HG02870 (cell line): ENCODE results near the gene GNA15.
A peak's percentile ranks its signal among the peaks of the same experiment; 100 is the strongest.

Source experiments
- ATAC-seq: cut with Tn5 transposase; IDR thresholded peaks from one replicate; pipeline ENCODE4 v1.9.1; 2021; ENCODE audit warnings: mild to moderate bottlenecking, moderate library complexity; ENCODE audit not compliant: unreplicated experiment

Gene GNA15

GRCh38 chr19:3120611-3121276 is 15.1 kb upstream of the GNA15 start:
- no peak for ATAC-seq

DNA sequence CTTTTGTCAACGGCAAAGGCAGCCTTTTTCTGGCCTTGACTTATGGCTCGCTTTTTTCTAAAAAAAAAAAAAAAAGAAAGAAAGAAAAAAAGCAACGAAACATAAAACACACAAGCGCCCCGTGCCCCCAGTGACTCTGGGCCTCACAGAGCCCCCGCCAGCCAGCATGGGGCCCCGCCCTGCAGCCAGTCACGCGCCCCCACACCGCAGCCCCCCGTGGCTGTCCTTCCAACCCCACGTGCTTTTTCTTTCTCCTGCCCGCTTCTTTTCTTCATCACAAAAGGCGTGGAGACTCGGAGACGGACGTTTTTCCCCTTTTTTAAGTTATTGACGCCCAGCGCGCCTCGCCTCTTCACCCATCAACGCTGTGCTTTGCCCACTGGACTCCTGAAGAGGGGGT is 14.4 kb upstream of the GNA15 start:
- ATAC-seq, result no peak

GRCh38 chr19:3121821-3122511 is 13.9 kb upstream of the GNA15 start:
- no peak for ATAC-seq

- ATAC-seq, result no peak
Observed at GRCh38 chr19:3122512-3122870, 13.3 kb upstream of the GNA15 start.

GRCh38 chr19:3123088-3123721 is 12.6 kb upstream of the GNA15 start:
- no peak for ATAC-seq

DNA sequence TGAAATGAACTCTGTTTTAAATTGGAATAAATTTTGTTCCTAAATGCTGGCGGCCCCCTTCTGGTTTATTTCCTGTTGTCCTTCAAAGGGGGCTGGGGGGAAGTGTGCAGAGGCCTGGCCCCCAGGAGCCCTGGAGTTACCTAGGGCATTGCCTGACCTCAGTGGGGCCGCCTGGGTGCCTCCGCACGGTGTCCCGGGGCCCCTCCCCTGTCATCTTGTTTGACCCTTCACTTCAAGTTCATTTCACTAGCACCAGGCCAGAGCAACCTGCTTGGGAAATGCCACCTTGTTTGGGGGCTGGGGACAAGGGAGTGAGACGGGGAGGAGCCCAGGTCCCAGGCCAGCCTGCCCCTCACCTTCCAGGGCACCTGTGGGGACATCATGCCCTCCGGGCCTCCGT is 11.9 kb upstream of the GNA15 start:
- no peak for ATAC-seq

- ATAC-seq, result no peak
Observed at GRCh38 chr19:3124630-3125029, 11.2 kb upstream of the GNA15 start.

DNA sequence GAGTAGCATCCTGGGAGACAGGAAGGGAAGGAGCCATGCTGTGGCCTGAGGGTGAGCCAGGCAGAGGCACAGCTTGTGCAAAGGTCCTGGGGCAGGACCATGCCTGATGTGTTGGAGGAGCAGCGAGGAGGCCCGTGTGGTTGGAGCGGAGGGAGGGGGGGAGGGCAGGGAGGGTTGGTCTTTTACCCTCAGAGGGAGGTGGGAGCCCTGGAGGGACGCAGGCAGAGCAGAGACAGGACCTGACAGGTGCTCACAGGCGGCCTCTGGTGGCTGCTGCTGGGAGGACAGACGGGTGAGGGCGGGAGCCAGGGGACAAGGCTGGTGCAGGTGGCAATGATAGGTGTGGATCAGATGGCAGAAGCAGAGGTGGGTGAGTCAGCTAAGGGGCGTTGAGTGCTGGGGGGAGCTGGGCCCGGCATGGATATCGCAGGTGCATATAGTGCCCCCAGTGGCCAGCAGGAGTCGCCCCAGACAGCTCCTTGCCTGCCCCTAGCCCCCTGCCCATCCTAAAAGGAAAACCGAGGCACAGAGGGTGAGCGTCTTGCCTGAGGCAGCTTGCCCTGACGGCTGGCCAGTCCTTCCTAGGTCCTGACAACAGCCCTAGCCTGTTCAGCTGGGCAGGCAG is 9.8 kb upstream of the GNA15 start:
- ATAC-seq, result no peak

DNA sequence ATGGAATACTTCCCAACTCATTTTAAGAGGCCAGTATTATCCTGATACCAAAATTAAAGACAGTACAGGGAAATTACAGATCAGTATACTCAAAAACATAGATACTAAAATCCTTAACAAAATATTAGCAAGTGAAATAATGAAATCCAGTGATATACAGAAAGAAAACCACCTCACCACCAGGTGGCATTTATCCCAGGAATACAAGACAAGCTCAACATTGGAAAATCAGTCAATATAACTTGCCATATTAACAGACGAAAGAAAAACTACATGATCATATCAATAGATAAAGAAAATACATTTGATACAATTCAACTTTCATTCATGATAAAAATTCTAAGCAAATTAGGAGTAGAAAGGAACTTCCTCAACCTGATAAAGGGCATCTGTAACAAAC is 6.7 kb upstream of the GNA15 start:
- ATAC-seq, result no peak

GRCh38 chr19:3131168-3131567 is 4.7 kb upstream of the GNA15 start:
- ATAC-seq, result no peak

DNA sequence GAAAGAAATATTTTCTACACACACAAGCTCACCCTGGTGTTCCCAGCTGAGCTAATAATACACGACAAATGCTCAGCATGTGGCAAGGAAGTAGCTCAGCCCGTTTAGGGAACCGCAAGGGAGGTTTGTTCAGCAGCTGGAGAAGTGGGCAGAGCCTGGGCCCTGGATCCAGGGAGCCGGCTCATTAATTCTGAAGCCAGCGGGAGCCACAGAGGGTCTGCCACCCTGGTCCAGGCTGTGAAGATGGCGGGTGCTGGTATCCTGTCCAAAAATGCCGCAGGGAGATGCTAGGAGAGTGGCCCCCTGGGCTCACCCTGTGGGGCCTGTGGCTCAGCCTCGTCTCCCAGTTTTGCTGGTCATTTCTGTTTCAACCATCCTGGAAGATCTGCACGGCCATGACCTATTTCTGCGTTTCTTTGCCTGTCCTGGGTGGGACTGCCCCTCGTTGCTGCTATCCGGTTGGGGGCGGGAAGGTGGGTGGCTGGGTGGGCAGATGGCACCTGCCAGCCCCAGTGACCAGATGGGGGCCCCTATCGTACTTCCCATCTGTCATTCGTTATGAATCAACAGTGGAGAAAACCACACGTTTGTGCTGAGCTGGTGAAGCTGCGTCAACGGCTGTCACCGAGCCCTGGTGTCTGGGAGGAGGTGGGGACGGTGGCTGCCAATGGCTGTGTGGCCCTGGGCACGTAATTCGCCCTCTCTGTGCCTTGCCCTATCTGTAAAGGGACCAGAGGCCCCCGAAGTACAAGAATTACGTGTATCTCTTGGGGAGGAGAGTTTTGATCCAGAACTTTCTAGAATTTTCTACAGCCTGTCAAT is 2.7 kb upstream of the GNA15 start:
- ATAC-seq, result peak; percentile 50

DNA sequence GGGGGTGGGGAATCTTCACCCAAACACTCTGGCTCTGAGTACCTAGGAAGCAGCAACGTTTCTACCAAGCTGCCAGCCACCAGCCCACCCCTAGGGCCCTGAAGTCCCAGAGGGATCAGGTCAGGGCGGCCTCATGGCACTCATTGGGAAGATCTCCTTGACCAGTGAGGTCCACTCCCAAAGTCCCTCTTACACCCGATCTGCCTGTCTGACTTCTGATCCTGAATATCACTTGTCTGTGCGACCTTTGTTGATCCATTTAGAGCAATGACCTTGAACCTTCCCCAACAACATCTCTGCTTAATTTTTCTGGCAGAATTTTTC is 2.1 kb upstream of the GNA15 start:
- no peak for ATAC-seq

DNA sequence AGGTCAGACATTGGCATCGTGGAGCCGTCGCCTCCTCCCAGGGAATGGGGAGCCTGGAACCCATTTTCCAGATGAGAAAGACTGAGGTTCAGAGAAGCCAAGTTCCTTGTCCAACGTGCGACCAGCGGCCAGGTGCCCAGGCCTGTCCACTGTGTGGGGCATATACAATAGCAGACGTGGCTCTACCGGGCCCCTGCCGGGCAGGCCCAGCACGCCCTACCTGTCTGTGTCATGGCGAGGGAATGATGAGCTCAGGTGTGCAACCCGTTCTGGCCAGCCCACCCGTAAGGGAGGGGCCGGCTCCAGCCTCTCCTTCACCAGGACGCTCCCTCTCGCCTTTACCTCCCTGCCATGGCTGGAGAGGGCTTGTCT is 837 bp downstream of the GNA15 start:
- ATAC-seq, result no peak

DNA sequence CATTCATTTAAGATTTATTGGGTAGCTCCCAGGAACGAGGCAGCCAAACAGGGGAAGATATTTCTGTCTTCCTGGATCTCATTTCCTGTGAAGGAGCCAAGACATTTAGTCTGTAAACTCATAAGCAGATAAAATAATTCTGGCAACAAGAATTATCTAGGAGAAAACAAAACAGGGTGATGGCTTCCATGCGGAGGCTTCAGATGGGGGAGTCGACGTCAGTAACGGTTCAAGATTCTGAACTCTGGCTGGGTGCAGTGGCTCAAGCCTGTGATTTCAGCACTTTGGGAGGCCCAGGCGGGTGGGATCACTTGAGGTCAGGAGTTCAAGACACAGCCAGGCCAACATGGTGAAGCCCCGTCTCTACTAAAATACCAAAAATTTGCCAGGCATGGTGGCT is 1.3 kb downstream of the GNA15 start:
- no peak for ATAC-seq

GRCh38 chr19:3138268-3138667 is 2.4 kb downstream of the GNA15 start:
- ATAC-seq, result no peak

DNA sequence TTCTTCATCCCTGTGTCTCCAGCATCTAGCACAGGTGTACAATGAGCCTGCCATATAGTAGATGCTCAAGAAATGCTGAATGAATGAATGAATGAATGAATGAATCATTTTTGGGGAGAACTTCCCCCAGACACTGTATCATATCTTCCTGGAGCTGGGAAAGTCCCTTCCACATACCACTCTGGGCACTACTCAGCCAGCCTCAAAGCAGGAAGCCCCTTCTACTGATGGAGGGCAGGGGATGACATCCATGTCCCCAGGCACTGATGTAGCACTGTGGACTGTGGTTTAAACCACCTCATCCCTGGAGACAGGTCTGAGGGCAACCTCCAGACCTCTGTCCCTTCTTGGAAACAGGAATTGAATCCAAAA is 4.8 kb downstream of the GNA15 start:
- ATAC-seq, result no peak

DNA sequence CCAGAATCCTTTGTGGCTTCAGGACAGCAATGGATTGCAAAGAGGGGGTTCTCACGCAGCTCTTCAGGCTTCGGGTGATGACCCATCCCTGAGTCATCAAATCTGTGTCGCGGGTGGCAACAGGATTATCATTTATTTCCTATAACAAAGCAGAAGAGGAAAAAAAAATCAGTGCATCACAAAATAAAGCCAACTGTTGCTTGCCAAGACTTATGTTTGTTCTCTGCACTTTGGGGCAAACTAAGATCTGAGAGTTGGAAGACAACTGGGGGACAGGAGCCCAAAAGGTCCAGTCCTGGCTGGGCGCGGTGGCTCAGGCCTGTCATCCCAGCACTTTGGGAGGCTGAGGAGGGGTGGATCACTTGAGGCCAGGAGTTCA is 6.4 kb downstream of the GNA15 start:
- ATAC-seq, result no peak

DNA sequence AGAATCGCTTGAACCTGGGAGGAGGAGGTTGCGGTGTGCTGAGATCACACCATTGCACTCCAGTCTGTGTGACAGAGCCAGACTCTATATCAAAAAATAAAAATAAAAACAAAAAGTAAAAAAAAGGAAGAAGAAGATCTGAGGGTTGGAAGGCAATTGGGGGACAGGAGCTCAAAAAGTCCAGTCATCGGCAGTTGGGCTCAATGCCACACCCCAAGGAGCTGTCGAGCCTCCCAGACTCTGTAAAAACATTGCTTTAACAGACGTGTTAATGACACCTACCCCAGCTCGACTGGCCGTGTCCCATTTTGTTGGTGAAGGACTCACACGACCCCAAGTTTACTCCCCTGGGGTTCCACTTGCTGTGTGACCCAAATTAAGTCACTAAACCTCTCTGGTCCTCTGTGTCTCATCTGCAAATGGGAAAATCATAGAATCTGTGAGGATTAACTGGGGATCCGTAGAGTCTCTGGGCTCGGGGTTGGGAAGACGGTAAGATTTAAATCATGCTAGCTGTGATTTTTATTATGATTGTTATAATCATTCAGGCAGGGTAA is 7.0 kb downstream of the GNA15 start:
- ATAC-seq, result no peak

- ATAC-seq, result no peak
Observed at GRCh38 chr19:3145909-3146676, 10.3 kb downstream of the GNA15 start.

GRCh38 chr19:3146677-3147100 is 10.9 kb downstream of the GNA15 start:
- no peak for ATAC-seq
